Body of pancreas (tissue), 4 donors: ENCODE results near the gene EGLN3.

Source experiments
- CTCF ChIP-seq, 7 experiments: fragments of 450-650 bp in 4 of 7; fragments of 200-600 bp in 3 of 7; sonication (generic) in 3 of 7; IDR thresholded peaks; one replicate each; pipeline ENCODE4 v1.5.1; 2016 to 2019; ENCODE audit warnings: antibody characterized with exemption in 7 of 7
- POLR2A ChIP-seq, 3 donors: fragments of 450-650 bp; IDR thresholded peaks; one replicate each; pipeline ENCODE4 v1.6.1; 2016; ENCODE audit warnings: antibody characterized with exemption in 3 of 3, mild to moderate bottlenecking in 2 of 3

GRCh38 chr14:33927944-33928343 is 22.9 kb downstream of the EGLN3 start:
- TF ChIP-seq CTCF (IDR thresholded peaks at IDR 0.05) (no peak), POLR2A (IDR thresholded peaks at IDR 0.05) (no peak)
